Transverse colon (tissue), 4 donors: ENCODE measurements around the gene DDX20.

Experiments used
- CTCF ChIP-seq, 5 experiments: fragments of 200-600 bp in 3 of 5; fragments of 450-650 bp in 2 of 5; sonication (generic) in 3 of 5; IDR thresholded peaks; 1 replicate in 2 of 5; 2 replicates in 3 of 5; pipeline ENCODE4 v1.5.1; 2016 to 2017; ENCODE audit warnings: antibody characterized with exemption in 5 of 5, inconsistent platforms in 3 of 5, mild to moderate bottlenecking in 2 of 5, moderate library complexity in 1 of 5
- POLR2A ChIP-seq: fragments of 450-650 bp; IDR thresholded peaks from one replicate; pipeline ENCODE4 v1.6.1; 2016; ENCODE audit warnings: antibody characterized with exemption, mild to moderate bottlenecking, moderate library complexity
- POLR2AphosphoS5 ChIP-seq, 3 donors: sonication (generic); formaldehyde crosslinking; IDR thresholded peaks; one replicate each; pipeline ENCODE4 v1.6.1; 2016; ENCODE audit warnings: antibody characterized with exemption in 3 of 3

- no peak for TF ChIP-seq CTCF (IDR thresholded peaks at IDR 0.05)
- TF ChIP-seq POLR2AphosphoS5 (IDR thresholded peaks at IDR 0.05) = no peak
- no peak for TF ChIP-seq POLR2A
Measured at GRCh38 chr1:111804776-111805175, 49.1 kb downstream of the DDX20 start.
